Measurements from ENCODE around the gene GSK3B.

Gene GSK3B

DNA sequence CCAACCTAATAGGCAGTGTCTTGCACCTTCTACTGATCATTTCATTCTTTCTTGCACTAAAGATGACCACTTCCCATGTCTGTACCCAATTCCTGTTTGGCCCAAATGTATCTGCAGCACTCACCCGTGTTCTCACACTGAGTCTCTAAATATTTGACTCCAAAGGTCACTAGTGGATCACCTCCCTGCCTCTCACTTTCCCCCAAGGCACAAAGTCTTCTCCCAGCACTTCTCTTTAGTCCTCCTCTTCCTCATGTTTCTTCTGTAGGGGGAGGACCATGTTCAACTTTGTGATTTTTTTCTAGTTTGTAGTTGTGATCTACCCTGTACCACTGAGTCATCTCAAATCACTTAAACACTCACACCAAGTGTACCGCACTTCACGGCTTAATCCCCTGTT, 298.4 kb downstream of the GSK3B start:
- H3K4me3 Mint-ChIP-seq = no peak overlapping the region
- ATAC-seq (no peak), DNase-seq (no peak)
- no peak overlapping the region for H3K27ac Mint-ChIP-seq
- H3K9me3 Mint-ChIP-seq = no peaks in the 10 kb centered on the region
- no peaks in the 10 kb centered on the region for H3K4me1 Mint-ChIP-seq
- peaks cover 36% of the 10 kb centered on the region for H3K27me3 Mint-ChIP-seq

DNA sequence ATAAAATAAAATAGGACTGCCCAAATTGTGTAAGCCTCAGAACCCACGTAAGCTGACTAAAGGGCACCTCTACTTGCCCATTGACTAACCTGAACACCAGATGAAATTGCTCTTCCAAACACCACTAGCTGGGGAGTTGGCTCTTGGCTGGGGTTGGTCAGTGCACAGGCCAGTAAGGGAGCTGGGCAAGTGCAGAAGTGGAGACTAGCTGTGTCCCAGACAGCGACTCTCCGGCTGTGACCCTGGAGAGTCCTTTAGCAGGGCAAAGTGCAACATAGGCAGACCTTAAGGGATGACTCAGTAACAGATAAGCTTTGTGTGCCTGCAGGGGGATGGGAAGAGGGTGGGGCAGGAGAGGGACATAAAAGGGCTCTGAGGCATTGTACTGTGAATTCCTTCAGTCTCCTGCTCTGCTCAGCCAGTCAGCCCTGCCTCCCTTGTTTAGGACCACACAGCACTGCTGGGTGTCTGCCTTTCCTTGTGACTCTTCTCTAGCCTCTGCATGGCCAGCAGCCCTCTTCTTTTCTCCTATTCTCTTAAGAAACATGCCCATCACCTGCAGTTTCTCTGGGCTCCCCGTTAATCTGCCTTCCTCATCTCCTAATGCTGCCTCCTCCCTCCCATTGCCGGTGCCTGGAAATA, 299.2 kb downstream of the GSK3B start:
- Mint-ChIP-seq H3K4me3 (no peak overlapping the region), H3K27ac (peak overlapping the region in 1 of 2 donors; percentile 31), H3K9me3 (peaks cover 0 to 2% of the 10 kb centered on the region in 2 donors), H3K4me1 (no peaks in the 10 kb centered on the region), H3K27me3 (peaks cover 29% of the 10 kb centered on the region)
- ATAC-seq (peak; percentile 20), DNase-seq (no peak)

DNA sequence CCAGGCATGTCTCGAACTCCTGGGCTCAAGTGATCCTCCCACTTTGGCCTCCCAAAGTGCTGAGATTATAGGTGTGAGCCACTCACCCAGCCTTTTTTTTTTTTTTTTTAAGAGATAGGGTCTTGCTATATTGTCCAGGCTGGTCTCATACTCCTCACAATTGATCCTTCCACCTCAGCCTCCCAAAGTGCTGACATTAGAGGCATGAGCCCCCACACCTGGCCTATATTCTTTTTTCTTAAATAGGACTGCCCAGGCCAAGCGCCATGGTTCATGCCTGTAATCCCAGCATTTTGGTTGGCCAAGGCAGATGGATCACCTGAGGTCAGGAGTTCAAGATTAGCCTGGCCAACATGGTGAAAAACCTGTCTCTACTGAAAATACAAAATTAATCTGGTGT, 299.8 kb downstream of the GSK3B start:
- Mint-ChIP-seq H3K4me1 (no peaks in the 10 kb centered on the region), H3K4me3 (no peak overlapping the region), H3K9me3 (peaks cover 4 to 9% of the 10 kb centered on the region in 2 donors), H3K27me3 (peaks cover 28% of the 10 kb centered on the region), H3K27ac (no peak overlapping the region)
- no peak for ATAC-seq
- DNase-seq = no peak

DNA sequence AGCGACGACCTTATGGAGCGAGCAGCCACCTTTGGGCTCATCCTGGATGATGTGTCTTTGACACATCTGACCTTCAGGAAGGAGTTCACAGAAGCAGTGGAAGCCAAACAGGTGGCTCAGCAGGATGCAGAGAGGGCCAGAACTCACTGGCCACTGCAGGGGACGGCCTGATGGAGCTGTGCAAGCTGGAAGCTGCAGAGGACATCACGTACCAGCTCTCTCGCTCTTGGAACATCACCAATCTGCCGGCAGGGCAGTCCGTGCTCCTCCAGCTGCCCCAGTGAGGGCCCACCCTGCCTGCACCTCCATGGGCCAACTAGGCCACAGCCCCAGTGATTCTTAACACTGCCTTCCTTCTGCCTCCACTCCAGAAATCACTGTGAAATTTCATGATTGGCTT, 302.0 kb downstream of the GSK3B start:
- DNase-seq = no peak
- Mint-ChIP-seq H3K9me3 (peaks cover 9 to 16% of the 10 kb centered on the region in 2 donors), H3K27me3 (peaks cover 20% of the 10 kb centered on the region), H3K27ac (no peak overlapping the region), H3K4me3 (no peak overlapping the region), H3K4me1 (no peaks in the 10 kb centered on the region)
- no peak for ATAC-seq

DNA sequence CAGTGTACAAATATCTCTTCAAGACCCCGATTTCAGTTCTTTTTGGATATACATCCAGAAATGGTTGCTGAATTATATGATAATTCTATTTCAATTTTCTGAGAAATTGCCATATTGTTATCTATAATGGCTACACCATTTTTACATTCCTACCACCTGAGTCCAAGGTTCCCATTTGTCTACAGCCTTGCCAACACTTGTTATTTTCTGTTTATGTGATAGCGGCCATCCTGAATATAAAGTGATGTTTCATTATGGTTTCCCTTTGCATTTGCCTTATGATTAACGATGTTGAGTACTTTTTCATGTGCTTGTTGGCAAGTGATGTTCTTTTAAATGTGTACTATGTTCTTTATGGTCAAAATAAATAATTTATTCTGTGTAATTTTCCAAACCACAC, 303.9 kb downstream of the GSK3B start:
- H3K9me3 Mint-ChIP-seq = peaks cover 9 to 16% of the 10 kb centered on the region in 2 donors
- H3K27ac Mint-ChIP-seq = no peak overlapping the region
- H3K4me1 Mint-ChIP-seq = no peaks in the 10 kb centered on the region
- H3K27me3 Mint-ChIP-seq = peaks cover 5% of the 10 kb centered on the region
- H3K4me3 Mint-ChIP-seq = no peak overlapping the region
- ATAC-seq (no peak), DNase-seq (no peak)

DNA sequence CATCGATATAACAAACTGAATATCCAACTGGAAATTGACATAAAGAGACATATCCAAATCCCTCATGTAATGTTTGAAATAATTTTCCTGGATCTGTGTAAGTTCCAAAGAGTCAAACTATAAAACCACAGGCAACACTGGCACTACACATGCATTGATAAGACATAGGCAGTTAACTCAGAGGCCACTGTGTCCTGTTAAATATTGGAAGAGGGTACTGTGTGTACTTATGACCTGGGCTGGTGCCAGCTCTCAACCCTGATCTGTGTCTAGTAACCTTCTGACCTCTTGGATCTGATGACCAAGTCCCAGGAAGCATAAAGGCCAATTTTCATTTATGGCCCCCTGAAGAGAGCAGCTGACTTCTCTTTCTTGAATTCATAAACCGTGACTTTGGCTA, 307.8 kb downstream of the GSK3B start:
- Mint-ChIP-seq H3K4me1 (no peaks in the 10 kb centered on the region), H3K9me3 (peaks cover 9 to 16% of the 10 kb centered on the region in 2 donors), H3K27me3 (no peaks in the 10 kb centered on the region), H3K4me3 (no peak overlapping the region), H3K27ac (no peak overlapping the region)
- DNase-seq (no peak), ATAC-seq (no peak)

DNA sequence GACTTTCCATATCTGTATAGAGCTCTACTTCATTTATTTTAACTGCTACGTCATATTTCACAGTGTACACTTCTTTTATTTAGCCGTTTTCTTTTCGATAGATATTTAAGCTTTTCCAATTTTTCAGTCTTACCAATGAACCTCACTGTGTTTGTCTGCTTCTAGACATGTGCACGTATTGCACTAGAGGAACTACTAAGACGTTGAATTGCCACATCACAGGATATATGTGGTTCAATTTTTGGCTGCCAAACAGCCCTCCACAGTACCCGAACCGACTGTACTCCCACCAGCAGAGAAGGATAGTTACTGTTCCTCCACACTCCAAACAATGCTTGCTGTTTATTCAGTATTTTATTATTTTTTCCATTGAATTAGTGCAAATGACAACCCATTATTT, 310.4 kb downstream of the GSK3B start:
- Mint-ChIP-seq H3K9me3 (peaks cover 0 to 2% of the 10 kb centered on the region in 2 donors), H3K4me3 (no peak overlapping the region), H3K27me3 (no peaks in the 10 kb centered on the region), H3K4me1 (peaks cover 12% of the 10 kb centered on the region), H3K27ac (no peak overlapping the region)
- ATAC-seq = no peak
- DNase-seq = no peak

DNA sequence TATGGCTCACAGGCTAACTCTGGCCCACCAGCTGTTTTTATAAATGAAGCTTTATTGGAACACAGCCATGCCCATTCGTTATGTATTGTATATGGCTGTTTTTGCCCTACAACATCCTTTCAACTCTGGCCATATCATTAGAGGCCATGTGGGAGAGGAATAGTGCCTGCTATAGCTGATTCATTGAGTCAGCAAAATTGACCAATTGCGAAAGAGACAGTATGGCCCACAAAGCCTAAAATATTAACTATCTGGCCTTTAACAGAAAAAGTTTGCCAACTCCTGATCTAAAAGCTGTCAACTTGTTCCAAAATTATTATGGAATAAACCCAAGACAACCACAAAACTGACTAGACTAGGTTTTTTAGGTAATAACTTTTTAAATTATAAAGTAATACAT, 311.0 kb downstream of the GSK3B start:
- ATAC-seq = no peak
- H3K27ac Mint-ChIP-seq = no peak overlapping the region
- DNase-seq = no peak
- no peak overlapping the region for H3K4me3 Mint-ChIP-seq
- no peaks in the 10 kb centered on the region for H3K27me3 Mint-ChIP-seq
- peaks cover 12% of the 10 kb centered on the region for H3K4me1 Mint-ChIP-seq
- H3K9me3 Mint-ChIP-seq = no peaks in the 10 kb centered on the region

DNA sequence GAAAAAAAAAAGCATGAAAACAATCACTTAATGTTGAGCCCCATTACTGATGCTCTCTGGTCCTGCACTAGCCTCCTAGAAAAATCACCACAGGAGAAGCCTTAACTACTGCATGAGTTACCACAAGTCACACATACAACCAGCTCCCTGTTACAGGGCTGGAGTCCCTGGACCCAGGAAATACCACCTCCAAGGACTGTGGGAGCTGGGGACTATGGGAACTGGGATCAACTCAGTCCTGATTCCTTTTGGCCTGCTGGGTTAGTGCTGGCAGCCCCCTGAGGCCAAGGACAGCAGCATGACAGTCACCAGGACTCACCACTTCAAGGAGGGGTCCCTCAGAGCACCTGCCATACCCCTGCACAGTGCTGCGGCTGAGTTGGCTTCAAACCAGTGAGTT, 311.8 kb downstream of the GSK3B start:
- Mint-ChIP-seq H3K27ac (no peak overlapping the region), H3K4me1 (peaks cover 12% of the 10 kb centered on the region), H3K4me3 (no peak overlapping the region), H3K9me3 (no peaks in the 10 kb centered on the region), H3K27me3 (no peaks in the 10 kb centered on the region)
- DNase-seq = no peak
- no peak for ATAC-seq

DNA sequence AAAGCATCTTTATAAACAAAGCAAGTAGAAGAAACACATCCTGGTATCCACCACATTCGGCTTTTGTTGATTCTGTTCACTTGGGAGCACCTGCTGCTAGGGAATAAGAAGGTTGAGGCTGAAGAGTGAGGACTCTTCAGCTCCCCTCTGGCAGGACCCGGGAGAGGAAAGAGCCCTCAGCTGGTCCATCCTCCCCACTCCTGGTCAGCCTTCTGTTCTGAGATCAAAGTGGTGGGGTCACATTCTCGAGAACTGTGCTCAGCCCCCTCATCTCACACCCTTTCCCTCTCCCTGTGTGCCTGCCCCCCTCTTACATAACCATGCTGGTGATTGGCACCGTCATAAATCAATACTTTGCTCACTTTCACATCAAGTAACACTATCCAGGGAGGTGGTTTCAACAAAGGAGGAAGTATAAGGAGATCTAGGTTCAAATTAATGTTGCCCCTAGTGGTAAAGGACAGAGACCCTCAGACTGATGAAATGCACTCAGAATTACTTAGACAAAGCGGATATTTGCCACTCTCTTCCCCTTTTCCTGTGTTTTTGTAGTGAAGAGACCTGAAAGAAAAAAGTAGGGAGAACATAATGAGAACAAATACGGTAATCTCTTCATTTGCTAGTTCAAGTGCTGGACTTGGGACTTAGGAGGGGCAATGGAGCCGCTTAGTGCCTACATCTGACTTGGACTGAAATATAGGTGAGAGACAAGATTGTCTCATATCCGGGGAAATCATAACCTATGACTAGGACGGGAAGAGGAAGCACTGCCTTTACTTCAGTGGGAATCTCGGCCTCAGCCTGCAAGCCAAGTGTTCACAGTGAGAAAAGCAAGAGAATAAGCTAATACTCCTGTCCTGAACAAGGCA, 312.7 kb downstream of the GSK3B start, which contains the start of gene NR1I2:
Gene NR1I2 (plus strand): TSS at position 772 of the 869 bp plus-strand sequence.
- no peaks in the 10 kb centered on the region for H3K27me3 Mint-ChIP-seq
- no peak within 1 kb of the TSS for H3K4me3 Mint-ChIP-seq
- peaks cover under 1 to 2% of the 10 kb centered on the region in 2 donors for H3K9me3 Mint-ChIP-seq
- DNase-seq = no peak
- H3K4me1 Mint-ChIP-seq = peaks cover 12% of the 10 kb centered on the region
- peak within 1 kb of the TSS in 1 of 2 donors; percentile 69 for H3K27ac Mint-ChIP-seq
- ATAC-seq = no peak

DNA sequence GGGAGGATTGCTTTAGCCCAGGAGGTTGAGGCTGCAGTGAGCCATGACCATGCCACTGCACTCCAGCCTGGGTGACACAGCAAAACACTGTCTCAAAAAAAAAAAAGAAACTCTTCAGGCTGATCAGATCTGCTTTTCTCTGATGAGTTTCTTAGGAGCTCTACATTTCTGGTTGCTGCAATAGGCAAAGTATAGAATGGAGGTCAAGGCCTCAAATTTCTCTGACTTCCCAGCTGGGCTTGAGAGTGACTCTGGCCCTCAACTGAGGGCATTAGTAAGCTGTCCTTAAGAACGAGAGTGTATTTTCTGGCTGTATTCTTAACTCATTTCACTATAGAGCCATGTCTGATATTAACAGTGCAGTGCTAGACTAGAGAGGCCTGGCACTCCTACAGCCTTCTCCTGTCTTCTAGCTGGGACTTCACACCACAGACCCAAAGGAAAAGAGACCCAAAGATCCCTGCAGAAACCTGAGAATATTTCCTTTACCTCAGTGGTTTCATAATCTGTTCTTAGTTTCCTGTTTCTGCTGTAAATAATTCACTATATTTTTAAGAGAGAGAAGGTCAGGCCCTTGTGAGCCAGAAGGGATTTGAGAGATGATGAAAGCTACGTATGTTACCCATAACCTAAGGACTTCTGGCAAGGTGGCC, 314.4 kb downstream of the GSK3B start:
- no peaks in the 10 kb centered on the region for H3K27me3 Mint-ChIP-seq
- H3K9me3 Mint-ChIP-seq = peaks cover 7 to 14% of the 10 kb centered on the region in 2 donors
- no peak for ATAC-seq
- no peak overlapping the region for H3K27ac Mint-ChIP-seq
- H3K4me3 Mint-ChIP-seq = no peak overlapping the region
- peaks cover 12% of the 10 kb centered on the region for H3K4me1 Mint-ChIP-seq
- no peak for DNase-seq

DNA sequence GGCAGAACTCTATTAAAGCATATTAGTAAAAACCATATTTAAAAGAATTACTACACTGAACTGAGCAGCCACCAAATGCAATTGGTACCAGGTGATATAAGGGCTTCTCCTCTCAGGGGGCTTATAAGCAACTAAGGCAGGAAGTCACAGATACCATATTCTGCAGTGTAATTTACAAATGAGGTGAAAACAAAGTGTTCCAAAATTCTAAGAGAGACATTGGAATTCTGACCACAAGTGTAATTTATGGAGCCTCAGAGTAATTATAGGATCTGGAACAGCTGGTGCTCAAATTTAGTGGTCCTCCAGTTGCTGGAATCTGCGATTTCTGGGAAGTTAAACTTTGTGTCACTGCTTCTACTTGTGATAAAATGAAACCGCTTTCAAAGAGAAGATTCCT, 315.4 kb downstream of the GSK3B start:
- no peaks in the 10 kb centered on the region for H3K27me3 Mint-ChIP-seq
- no peak overlapping the region for H3K27ac Mint-ChIP-seq
- ATAC-seq (no peak), DNase-seq (no peak)
- no peak overlapping the region for H3K4me3 Mint-ChIP-seq
- peaks cover 12% of the 10 kb centered on the region for H3K4me1 Mint-ChIP-seq
- H3K9me3 Mint-ChIP-seq = peaks cover 7 to 18% of the 10 kb centered on the region in 2 donors

DNA sequence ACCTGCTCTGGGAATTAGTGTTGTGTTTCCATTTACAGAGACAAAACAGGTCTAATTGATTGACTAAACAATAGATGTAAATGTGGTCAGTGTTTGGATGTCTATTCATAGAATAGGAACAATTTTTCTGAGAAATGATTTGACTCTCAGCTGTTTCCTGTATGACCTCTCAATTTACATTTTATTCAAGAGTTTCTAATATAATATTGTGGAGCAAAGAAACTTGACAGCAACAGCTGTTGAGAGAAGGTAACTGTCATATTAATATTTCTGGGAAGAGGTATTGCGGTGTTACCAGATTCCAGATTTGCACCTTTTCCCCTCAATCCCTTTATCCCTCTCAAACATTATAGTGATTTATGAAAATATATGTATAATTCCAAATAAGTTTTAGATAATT, 316.1 kb downstream of the GSK3B start:
- H3K4me1 Mint-ChIP-seq = peaks cover 12% of the 10 kb centered on the region
- H3K9me3 Mint-ChIP-seq = peaks cover 7 to 18% of the 10 kb centered on the region in 2 donors
- no peak overlapping the region for H3K27ac Mint-ChIP-seq
- DNase-seq (no peak), ATAC-seq (no peak)
- H3K27me3 Mint-ChIP-seq = no peaks in the 10 kb centered on the region
- H3K4me3 Mint-ChIP-seq = no peak overlapping the region

DNA sequence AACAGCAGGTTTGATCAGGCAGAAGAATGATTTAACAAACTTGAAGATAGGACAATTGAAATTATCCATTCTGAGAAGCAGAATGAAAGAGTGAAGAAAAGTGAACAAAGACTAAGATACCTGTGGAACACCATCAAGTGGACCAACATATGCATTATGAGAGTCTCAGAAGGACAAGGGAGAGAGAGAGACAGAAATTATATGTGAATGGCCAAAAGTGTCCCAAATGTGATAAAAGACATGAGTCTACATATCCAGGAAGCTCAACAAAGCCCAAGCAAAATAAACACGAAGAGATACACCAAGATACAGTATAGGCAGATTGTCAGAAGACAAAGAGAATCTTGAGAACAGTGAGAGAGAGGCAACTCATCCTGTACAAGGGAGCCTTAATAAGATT, 317.9 kb downstream of the GSK3B start:
- no peak overlapping the region for H3K4me3 Mint-ChIP-seq
- ATAC-seq = no peak
- DNase-seq = no peak
- H3K27ac Mint-ChIP-seq = no peak overlapping the region
- peaks cover 12% of the 10 kb centered on the region for H3K4me1 Mint-ChIP-seq
- no peaks in the 10 kb centered on the region for H3K27me3 Mint-ChIP-seq
- peaks cover 7 to 18% of the 10 kb centered on the region in 2 donors for H3K9me3 Mint-ChIP-seq

DNA sequence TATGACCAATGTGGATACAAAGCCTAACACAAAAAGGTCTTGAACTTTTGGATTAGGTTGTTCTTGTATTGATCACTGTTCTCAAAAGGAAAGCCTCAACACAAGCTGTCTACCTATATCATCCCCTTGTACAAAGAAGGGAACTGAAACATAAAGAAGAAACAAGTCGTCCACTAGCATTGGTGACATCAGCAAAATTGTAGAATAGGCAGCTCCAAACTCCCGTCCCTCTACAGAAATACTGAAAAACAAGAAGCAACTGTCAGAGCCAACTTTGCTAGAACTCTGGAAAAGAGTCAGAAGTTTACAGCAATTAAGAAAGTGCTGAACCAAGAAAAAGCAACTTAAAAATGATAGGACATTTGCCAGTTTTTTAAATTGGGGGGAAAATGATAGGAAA, 319.8 kb downstream of the GSK3B start:
- H3K27ac Mint-ChIP-seq = no peak overlapping the region
- H3K4me1 Mint-ChIP-seq = no peaks in the 10 kb centered on the region
- no peak overlapping the region for H3K4me3 Mint-ChIP-seq
- no peaks in the 10 kb centered on the region for H3K27me3 Mint-ChIP-seq
- H3K9me3 Mint-ChIP-seq = peaks cover 7 to 18% of the 10 kb centered on the region in 2 donors
- no peak for ATAC-seq
- DNase-seq = no peak

Data from stimulated activated naive CD8-positive, alpha-beta T cell treated with anti-CD3 and anti-CD28 coated beads, Interleukin-15, amount 100 ng/mL, for 72 hours (primary cell).